K562 (cell line): ENCODE measurements around the gene MYO18A. TPM values are rescaled to one million over a fixed set of nuclear protein-coding genes. Genes with fewer than 3 reads are reported as not detected.
A peak's percentile ranks its signal among the peaks of the same experiment; 100 is the strongest.

Source experiments
- BCOR ChIP-seq: fragments of 450-650 bp; IDR thresholded peaks from 2 replicates; pipeline ENCODE4 v1.6.1; 2016
- BDP1 ChIP-seq: IDR thresholded peaks from 3 replicates; pipeline ENCODE4 v1.6.1; 2011; ENCODE audit not compliant: insufficient read length, insufficient read depth
- CTCFL ChIP-seq: IDR thresholded peaks from 2 replicates; pipeline ENCODE4 v1.6.1; 2011; ENCODE audit warnings: borderline replicate concordance, low read depth, mild to moderate bottlenecking, moderate library complexity, low read length; ENCODE audit not compliant: insufficient read depth, poor library complexity, severe bottlenecking
- ETS2 ChIP-seq: IDR thresholded peaks from 2 replicates; pipeline ENCODE4 v1.6.1; 2016; ENCODE audit warnings: borderline replicate concordance, missing genetic modification characterization, mild to moderate bottlenecking, moderate library complexity, missing compliant biosample characterization; ENCODE audit not compliant: poor library complexity, severe bottlenecking
- GATAD2B ChIP-seq: fragments of 450-650 bp; IDR thresholded peaks from 2 replicates; pipeline ENCODE4 v1.6.1; 2017; ENCODE audit warnings: mild to moderate bottlenecking, borderline replicate concordance
- GTF2F1 ChIP-seq: IDR thresholded peaks from 2 replicates; pipeline ENCODE4 v1.6.1; 2011; ENCODE audit warnings: low read depth, low read length, improper control_type of control experiment
- HINFP ChIP-seq: fragments of 450-650 bp; conservative IDR thresholded peaks from 2 replicates; pipeline ENCODE4 v1.6.1; 2016; ENCODE audit warnings: missing genetic modification characterization, low read depth, mild to moderate bottlenecking, control low read depth, missing compliant biosample characterization
- KLF6 ChIP-seq: fragments of 250-450 bp; sonication (Bioruptor Pico); IDR thresholded peaks from 2 replicates; pipeline ENCODE4 v1.4.0; 2020; ENCODE audit warnings: mild to moderate bottlenecking, moderate library complexity, borderline replicate concordance
- MITF ChIP-seq: IDR thresholded peaks from 2 replicates; pipeline ENCODE4 v1.6.1; 2014; ENCODE audit warnings: antibody characterized with exemption
- NFE2 ChIP-seq: IDR thresholded peaks from 2 replicates; pipeline ENCODE4 v1.6.1; 2014; ENCODE audit warnings: antibody characterized with exemption, low read depth
- PHF8 ChIP-seq: fragments of 200-600 bp; sonication (generic); IDR thresholded peaks from 2 replicates; pipeline ENCODE4 v1.6.1; 2012; ENCODE audit warnings: mixed run types, mild to moderate bottlenecking, inconsistent platforms, low read length, moderate library complexity, borderline replicate concordance
- POLR2G ChIP-seq: fragments of 200-400 bp; formaldehyde crosslinking; IDR thresholded peaks from 2 replicates; pipeline ENCODE4 v1.6.1; 2017; ENCODE audit warnings: low read depth, mild to moderate bottlenecking, antibody characterized with exemption, low read length, moderate library complexity
- RBM39 ChIP-seq: fragments of 200-400 bp; formaldehyde crosslinking; optimal IDR thresholded peaks from 2 replicates; pipeline ENCODE3; 2018; ENCODE audit warnings: low read depth, low read length
- SIRT6 ChIP-seq: IDR thresholded peaks from one replicate; pipeline ENCODE4 v1.6.1; 2012; ENCODE audit warnings: low read depth, mild to moderate bottlenecking, control low read depth, inconsistent platforms, low read length, moderate library complexity
- SMC3 ChIP-seq: conservative IDR thresholded peaks from 2 replicates; pipeline ENCODE4 v1.6.1; 2011; ENCODE audit warnings: low read depth, low read length, improper control_type of control experiment; ENCODE audit not compliant: insufficient read depth
- TAF9B ChIP-seq: fragments of 450-650 bp; IDR thresholded peaks from 2 replicates; pipeline ENCODE4 v1.6.1; 2018; ENCODE audit warnings: mild to moderate bottlenecking; ENCODE audit not compliant: partially characterized antibody
- THAP12 ChIP-seq: fragments of 250-450 bp; sonication (Bioruptor Pico); IDR thresholded peaks from 2 replicates; pipeline ENCODE4 v1.9.0; 2021; ENCODE audit warnings: mild to moderate bottlenecking, inconsistent platforms
- ZBTB7A ChIP-seq: IDR thresholded peaks from 2 replicates; pipeline ENCODE4 v1.6.1; 2011; ENCODE audit warnings: low read depth, mild to moderate bottlenecking, low read length, moderate library complexity, borderline replicate concordance; ENCODE audit not compliant: control insufficient read depth
- ZFP36 ChIP-seq: fragments of 150-350 bp; IDR thresholded peaks from 2 replicates; pipeline ENCODE4 v1.6.1; 2018; ENCODE audit warnings: low read length, low read depth; ENCODE audit not compliant: partially characterized antibody
- ZNF699 ChIP-seq: fragments of 250-450 bp; sonication (Bioruptor Pico); IDR thresholded peaks from 2 replicates; pipeline ENCODE4 v1.8.0; 2021; ENCODE audit warnings: mild to moderate bottlenecking, moderate library complexity; ENCODE audit not compliant: insufficient replicate concordance
- ZNF778 ChIP-seq: fragments of 450-650 bp; formaldehyde crosslinking; IDR thresholded peaks from 2 replicates; pipeline ENCODE4 v1.4.0; 2020; ENCODE audit warnings: mild to moderate bottlenecking, moderate library complexity
- polyA plus RNA-seq, 8 experiments: library from polyadenylated mRNA; depleted of rRNA in 4 of 8; stranded (reverse) in 5 of 8; unstranded in 3 of 8; fragments of >200 nt; fragmentation: Nextera tagmentation in 2 of 8; fragmentation: Illumina TruSeq in 1 of 8; extraction: Ambion mirVana in 2 of 8; extraction: Trizol in 1 of 8; gene quantifications; 2 replicates each; pipeline versions ENCODE4 v1.2.1 to v1.2.3, GENCODE V29; 2011 to 2014; ENCODE audit warnings: inconsistent platforms in 1 of 8, missing spikeins in 1 of 8
- total RNA-seq, 7 experiments: library from RNA; depleted of rRNA in 6 of 7; stranded (reverse); fragments of >200 nt in 6 of 7; fragmentation: Illumina TruSeq in 2 of 7; extraction: Trizol in 2 of 7; gene quantifications; 2 replicates each; pipeline versions ENCODE4 v1.2.1 to v1.2.3, GENCODE V29; 2011 to 2021; ENCODE audit warnings: low replicate concordance in 1 of 7

MYO18A gene
- total and polyA plus RNA-seq, 9 of the 15 experiments (the other 6 are each of a cell fraction or from before 2014, with no cell fraction given), result 2.5 to 65.4 (median 17.1) TPM

GRCh38 chr17:29219378-29220047, 39.3 kb upstream of the MYO18A start (continued):
- TF ChIP-seq CTCFL (no peak), KLF6 (CRISPR knock-in tag) (no peak), BCOR (no peak), ZNF699 (CRISPR knock-in tag) (no peak), BDP1 (no peak), MITF (no peak), THAP12 (CRISPR knock-in tag) (no peak), HINFP (tag) (no peak), NFE2 (no peak), SMC3 (peak; percentile 90), ZNF778 (CRISPR knock-in tag) (no peak), ZFP36 (peak; percentile 44), ETS2 (tag) (no peak), SIRT6 (no peak), POLR2G (no peak), ZBTB7A (peak; percentile 60; the same call in 1 of the 2 replicates), TAF9B (no peak), GTF2F1 (no peak), GATAD2B (no peak), PHF8 (no peak), RBM39 (no peak)
